Pulmonary artery endothelial cell (primary cell): ENCODE measurements around the gene RGPD3. TPM values are rescaled to one million over a fixed set of nuclear protein-coding genes. Genes with fewer than 3 reads are reported as not detected.
"Not testable (repeated sequence)": the region's sequence is repeated elsewhere in the genome, so short reads cannot be mapped to it uniquely, and the experiment has no call there.

Experiments
- DNase-seq: peaks from one replicate; pipeline ENCODE4 v3.0.0-alpha.2; 2011; ENCODE audit warnings: low read depth, low spot score
- total RNA-seq: library from RNA; depleted of rRNA; stranded (reverse); fragments of >200 nt; gene quantifications from 2 replicates; pipeline ENCODE4 v1.2.3, GENCODE V29; 2014

Gene RGPD3
- total RNA-seq, 1 donor from 2014 or later: 0.20 TPM

DNA sequence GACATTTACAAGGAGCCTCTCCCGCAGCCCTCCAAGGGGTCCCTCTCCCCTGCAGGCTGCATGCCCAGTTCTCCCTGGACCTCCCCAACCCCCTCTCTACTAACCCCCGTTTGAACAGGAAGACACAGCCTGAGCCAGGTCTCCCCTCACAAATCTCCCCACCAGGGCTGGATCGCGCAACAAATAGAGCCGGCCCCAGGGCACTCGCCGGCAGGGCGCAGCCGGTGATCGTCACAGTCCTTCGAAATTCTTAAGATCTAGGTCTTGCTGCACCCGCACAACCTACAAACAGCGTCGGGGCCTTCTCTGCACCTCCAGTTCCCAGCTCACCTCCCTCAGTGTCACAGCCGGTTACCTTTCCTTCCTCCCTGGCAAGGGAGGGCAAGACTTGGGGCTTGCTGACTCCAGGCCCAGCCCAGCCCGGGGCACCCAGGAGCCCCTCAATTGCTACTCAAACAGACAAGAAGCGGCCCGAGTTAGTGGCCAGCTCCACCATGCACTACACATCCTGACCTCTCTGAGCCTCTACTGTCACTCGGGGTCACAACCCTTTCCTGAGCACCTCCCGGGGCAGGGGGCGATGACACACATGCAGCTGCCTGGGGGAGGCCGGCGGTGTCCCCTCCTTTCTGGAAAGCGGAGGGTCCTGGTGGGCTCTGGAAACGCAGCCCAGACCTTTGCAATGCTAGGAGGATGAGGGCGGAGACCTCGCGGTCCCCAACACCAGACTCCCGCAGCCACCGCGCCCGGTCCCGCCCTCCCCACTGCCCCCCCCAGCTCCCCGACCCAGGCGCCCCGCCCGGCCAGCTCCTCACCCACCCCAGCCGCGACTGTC lies 18.6 kb upstream of the RGPD3 start, which contains the start of gene CD8B2:
Gene CD8B2 (plus strand): TSS at position 814 of the 835 bp plus-strand sequence. CDS start 63 bp downstream, outside the sequence.
- DNase-seq: not testable (repeated sequence)

GRCh38 chr2:106479563-106479962 lies 11.3 kb upstream of the RGPD3 start:
- DNase-seq: not testable (repeated sequence)

DNA sequence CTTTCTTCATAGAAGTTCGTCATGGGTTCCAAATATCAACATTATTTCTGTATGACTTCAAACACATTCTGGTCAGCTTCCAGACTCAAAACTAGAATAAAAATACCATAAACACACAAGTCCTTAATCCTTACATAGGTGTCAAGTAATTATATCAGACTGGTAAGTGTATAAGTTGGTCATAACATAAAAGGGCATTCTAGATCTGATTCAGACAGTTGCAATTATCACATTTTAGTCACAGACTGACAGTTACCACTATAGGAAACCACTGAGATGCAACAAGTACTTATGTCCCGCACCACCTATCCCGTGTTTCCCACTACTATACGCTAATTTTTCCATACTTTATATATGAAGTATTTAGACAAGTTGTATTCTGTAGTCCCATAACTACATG lies 9.4 kb upstream of the RGPD3 start:
- not testable (repeated sequence) for DNase-seq

- DNase-seq: not testable (repeated sequence)
Measured at GRCh38 chr2:106470658-106471057, 2.4 kb upstream of the RGPD3 start.

DNA sequence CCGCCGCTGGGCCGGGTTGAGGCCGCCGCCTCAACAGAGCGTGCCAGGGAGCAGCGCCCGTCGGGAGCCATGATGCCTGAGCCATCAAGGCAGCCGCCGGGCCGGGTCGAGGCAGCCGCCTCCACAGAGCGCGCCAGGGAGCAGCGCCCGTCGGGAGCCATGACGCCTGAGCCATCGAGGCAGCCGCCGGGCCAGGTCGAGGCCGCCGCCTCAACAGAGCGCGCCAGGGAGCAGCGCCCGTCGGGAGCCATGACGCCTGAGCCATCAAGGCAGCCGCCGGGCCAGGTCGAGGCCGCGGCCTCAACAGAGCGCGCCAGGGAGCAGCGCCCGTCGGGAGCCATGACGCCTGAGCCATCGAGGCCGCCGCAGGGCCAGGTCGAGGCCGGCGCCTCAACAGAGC lies 697 bp downstream of the RGPD3 start:
- not testable (repeated sequence) for DNase-seq

DNA sequence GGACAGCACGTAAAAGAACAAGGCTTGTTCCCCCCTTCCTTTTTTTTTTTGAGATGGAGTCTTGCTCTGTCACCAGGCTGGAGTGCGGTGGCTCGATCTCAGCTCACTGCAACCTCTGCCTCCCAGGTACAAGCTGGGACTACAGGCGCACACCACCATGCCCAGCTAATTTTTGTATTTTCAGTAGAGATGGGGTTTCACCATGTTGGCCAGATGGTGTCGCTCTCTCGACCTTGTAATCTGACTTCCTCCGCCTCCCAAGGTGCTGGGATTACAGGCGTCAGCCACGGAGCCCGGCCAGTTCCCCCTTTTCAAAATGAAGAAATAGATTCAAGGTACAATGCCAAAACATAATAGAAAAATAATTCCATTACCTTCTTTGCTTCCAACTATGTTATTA lies 6.3 kb downstream of the RGPD3 start:
- not testable (repeated sequence) for DNase-seq

GRCh38 chr2:106390680-106391079 lies 77.5 kb downstream of the RGPD3 start:
- DNase-seq: not testable (repeated sequence)

- not testable (repeated sequence) for DNase-seq
Measured at GRCh38 chr2:106388814-106389410, 79.3 kb downstream of the RGPD3 start.

- not testable (repeated sequence) for DNase-seq
Measured at GRCh38 chr2:106384548-106384947, 83.7 kb downstream of the RGPD3 start.

GRCh38 chr2:106381867-106382266 lies 86.3 kb downstream of the RGPD3 start:
- DNase-seq: not testable (repeated sequence)

GRCh38 chr2:106379567-106379966 lies 88.6 kb downstream of the RGPD3 start:
- DNase-seq: not testable (repeated sequence)

GRCh38 chr2:106369182-106369581 lies 99.0 kb downstream of the RGPD3 start:
- DNase-seq: not testable (repeated sequence)

GRCh38 chr2:106366204-106366885 lies 101.9 kb downstream of the RGPD3 start:
- DNase-seq: no peak

DNA sequence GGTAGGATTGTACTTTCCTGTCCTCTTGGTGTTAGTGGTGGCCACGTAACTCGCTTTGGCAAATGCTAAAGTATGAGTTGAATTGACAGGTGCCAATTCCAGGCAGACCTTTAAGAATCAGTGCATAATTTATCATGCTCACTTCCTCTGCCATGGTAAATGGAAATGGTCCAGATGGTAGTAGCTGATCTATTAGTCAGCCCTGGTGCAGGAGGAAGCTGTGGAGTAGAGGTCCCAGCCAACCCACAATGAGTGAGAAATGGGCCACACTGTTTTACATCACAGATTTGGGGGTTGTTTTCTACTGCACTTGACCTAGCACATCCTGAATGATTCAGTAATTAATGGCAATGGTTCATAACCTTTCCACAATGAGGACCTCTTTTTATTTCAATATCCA lies 104.4 kb downstream of the RGPD3 start:
- no peak for DNase-seq

- DNase-seq: no peak
Measured at GRCh38 chr2:106362789-106363188, 105.4 kb downstream of the RGPD3 start.

DNA sequence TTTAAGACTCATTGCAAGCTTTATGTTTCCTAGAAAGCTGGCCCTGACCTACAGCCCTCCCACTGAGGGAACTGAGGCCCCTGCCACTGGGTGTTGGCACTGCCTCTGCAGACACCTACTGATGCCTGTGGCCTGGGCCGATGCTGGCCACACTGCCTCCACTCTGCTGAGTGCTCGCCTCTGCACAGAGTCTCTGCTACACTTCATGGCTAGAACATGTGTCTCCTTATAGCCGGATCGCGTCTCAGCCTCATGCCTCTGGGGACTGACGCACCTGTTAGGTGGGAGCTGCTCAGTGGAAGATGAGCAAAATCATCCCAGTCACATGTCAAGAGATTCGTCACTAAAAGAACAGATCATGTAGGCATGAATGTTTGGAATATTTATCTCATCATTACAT lies 108.7 kb downstream of the RGPD3 start:
- DNase-seq: no peak

DNA sequence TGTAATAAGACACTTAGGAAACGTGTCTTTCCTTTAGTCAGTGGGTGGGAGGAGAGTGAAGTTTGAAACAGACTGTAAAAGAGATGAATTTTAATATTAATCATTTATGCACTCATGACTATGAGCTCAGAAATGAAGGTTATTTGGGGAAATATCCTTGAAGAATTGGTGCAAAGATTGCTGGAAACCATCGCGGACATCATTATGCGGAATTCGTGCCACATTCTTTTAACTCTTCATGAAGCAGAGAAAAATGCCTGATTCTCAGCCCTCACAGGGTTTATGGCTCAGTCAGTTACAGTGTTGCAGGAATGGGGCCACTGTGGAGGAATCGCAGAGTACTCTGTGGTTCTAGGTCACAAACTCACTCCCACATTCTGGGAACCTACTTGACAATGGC lies 109.7 kb downstream of the RGPD3 start:
- DNase-seq: no peak

DNA sequence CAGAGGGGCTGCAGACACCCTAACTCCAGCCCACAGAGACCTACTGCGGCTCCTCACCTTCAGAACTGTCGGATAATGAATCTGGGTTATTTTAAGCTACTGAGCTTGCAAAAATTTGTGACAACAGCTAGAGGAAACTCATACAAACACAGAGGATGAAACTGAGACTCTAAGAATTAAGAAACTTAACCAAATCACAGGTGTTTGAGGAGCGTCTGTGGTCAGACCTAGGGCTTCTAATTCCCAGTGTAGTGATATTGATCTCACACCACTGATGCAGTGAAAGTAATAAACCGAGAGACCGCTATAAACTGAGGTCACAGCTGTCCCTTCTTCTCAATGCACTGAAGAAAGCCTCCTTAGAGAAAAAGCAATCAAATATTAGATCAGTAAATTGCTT lies 110.1 kb downstream of the RGPD3 start:
- DNase-seq: no peak

- DNase-seq: no peak
Measured at GRCh38 chr2:106356291-106356690, 111.9 kb downstream of the RGPD3 start.

GRCh38 chr2:106353676-106354075 lies 114.5 kb downstream of the RGPD3 start:
- DNase-seq: no peak

DNA sequence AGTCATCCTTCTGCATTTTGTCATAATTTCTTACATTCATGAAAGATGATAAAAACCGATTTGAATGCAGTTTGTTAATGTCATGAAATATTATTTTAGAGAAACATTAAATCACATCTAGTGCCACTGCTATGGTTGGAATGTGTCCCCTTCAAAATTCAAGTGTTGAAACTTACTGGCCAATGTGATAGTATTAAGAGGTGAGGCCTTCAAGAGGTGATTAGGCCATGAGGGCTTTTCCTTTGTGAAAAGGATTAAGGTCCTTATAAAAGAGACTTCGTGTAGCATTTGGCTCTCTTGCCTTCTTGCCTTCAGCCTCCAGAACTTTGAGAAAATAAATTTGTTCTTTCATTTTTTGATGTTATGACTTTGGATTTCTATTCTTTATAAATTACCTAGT lies 117.2 kb downstream of the RGPD3 start:
- no peak for DNase-seq

- no peak for DNase-seq
Measured at GRCh38 chr2:106344302-106344701, 123.9 kb downstream of the RGPD3 start.
